HG03442 (cell line): ENCODE results near the gene DUS4L.

Experiments used
- ATAC-seq: cut with Tn5 transposase; IDR thresholded peaks from one replicate; pipeline ENCODE4 v1.9.1; 2021; ENCODE audit warnings: mild to moderate bottlenecking, moderate library complexity; ENCODE audit not compliant: unreplicated experiment

The DUS4L gene

GRCh38 chr7:107613439-107613838 is 49.7 kb downstream of the DUS4L start:
- no peak for ATAC-seq

- no peak for ATAC-seq
These were observed 50.2 kb downstream of the DUS4L start for GRCh38 chr7:107613948-107614347.

- no peak for ATAC-seq
These were observed 50.7 kb downstream of the DUS4L start for GRCh38 chr7:107614425-107614824.

- ATAC-seq = no peak
These were observed 52.3 kb downstream of the DUS4L start for GRCh38 chr7:107615910-107616680.

- ATAC-seq = no peak
These were observed 58.7 kb downstream of the DUS4L start for GRCh38 chr7:107622429-107622828.

- no peak for ATAC-seq
These were observed 59.1 kb downstream of the DUS4L start for GRCh38 chr7:107622894-107623293.

GRCh38 chr7:107627002-107627401 is 63.2 kb downstream of the DUS4L start:
- no peak for ATAC-seq
